HG02970 (cell line): ENCODE measurements around the gene ERP44.
"Not testable (repeated sequence)": the region's sequence is repeated elsewhere in the genome, so short reads cannot be mapped to it uniquely, and the experiment has no call there.

Experiments
- ATAC-seq: cut with Tn5 transposase; IDR thresholded peaks from one replicate; pipeline ENCODE4 v1.9.1; 2021; ENCODE audit warnings: mild to moderate bottlenecking, moderate library complexity, moderate number of reproducible peaks; ENCODE audit not compliant: unreplicated experiment, low FRiP score

The ERP44 gene

DNA sequence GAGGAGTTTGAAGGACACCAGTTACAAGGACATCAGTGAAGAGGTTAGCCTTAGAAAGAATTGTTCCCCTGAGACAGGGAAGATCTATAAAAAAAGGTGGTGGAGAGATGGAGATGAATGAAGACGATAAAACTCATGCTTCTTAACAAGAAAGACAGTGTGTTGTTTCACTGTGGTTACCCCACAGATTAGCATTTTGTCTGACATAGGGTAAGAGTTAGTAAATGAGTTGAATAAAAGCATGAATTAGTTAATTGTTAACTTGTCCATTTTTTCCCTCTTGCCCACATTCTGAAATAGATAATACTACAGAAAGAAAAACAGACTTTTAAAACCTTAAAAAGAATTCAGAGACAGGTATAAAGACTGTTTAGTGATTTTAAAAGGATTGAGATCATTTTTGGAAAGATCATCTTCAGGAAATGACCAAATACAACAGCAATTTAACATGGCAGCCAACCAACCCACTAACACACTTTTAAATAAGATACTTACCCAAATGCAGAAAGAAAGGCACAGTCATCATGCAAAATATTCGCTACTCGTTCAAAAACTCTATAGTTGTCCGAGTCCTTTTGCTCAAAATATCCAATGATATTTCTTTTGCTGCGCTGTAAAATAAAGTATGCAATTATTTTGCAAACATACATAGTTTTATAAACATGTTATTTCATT is 78.5 kb downstream of the ERP44 start:
- no peak for ATAC-seq

DNA sequence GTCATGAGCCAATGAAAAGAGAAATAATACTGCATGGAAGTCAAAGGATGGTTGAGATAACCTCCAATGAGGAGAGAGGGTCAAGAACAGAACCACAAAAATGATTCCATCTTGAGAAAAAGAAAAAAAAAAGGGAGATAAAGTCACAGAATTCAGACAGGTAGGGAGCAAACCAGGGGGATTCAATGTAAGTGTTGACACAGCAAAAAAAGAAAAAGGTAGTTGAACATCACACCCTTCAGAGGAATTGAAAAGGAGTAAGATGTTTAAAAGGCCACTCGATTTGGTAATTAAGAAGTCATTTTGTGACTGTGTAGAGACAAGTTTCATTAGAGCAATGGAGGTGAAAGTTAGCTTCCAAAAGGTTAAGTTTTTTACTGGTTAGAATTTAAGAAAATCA is 79.3 kb downstream of the ERP44 start:
- ATAC-seq, result no peak

DNA sequence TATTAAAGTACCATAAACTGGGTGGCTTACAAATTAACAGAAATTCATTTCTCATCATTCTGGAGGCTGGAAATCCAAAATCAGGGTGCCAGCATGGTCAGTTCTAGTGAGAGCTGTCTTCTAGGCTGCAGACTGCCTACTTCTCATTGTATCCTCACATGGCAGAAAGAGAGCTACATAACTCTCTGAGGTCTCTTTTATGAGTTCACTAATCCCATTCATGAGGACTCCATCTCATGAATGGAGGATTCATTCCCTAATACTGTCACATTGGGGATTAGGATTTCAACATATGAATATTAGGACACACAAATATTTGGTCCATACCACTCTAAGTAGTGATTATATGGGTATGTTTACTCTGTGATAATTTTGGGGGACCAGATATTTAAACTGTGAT is 84.0 kb downstream of the ERP44 start:
- no peak for ATAC-seq

DNA sequence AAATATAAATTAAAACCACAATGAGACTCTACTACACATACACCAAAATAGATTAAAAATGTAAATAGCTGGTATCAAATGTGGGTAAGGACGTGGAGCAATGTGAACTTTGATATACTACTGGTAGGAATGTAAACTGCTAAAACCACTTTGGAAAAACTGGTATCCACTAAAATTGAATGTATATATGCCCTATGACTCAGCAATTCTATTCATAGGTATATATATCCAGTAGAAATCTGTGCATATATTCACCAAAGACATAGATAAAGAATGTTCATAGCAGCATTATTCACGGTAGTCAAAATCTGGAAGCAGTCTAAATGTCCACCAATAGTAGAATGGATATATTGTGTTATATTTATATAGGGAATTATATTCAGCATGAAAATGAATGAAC is 85.2 kb downstream of the ERP44 start:
- ATAC-seq, result no peak

DNA sequence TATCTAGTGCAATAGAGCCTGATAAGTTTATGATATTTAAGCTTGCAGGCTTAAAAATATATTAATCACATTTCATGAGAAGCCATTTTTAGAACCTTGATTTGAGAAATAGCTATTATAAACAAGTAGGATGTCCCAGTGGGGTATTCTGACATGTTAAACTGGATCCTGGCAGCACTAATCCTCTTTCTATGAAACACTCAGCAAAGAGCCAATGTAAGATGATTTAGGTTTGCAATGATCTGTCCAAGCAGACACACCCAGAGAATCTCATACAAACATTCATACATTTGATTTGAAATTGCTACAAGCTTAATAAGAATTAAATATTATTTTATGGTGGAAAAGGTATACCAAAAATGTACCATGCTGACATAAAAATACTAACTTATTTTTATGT is 86.5 kb downstream of the ERP44 start:
- ATAC-seq, result no peak

DNA sequence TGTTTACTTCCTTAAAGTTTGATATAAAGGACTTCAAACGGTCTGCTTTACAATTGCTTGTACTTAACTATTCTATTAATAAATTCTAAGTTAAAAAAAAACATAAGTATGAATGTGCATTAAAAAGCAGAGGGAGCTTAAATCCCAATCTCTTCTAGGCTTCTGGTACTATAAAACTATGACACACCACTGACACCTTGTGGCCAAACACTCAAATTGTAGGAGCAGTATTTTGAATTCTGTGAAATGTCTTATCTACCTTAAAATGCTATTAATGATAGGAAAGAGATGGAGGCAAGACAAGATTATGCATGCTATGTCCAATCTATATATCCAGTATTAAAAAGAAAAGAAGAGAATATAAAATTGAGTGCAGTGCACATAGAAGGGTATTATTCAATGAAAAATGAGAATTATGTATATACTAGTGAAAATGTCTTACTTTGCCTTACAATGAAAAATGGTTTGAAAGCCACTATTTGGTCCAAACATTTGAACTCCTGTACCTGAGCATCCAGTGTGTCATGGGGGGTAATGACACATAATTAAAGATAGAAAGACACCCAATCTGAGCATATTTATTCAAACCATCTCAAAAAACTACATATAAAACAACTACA is 87.6 kb downstream of the ERP44 start:
- no peak for ATAC-seq

DNA sequence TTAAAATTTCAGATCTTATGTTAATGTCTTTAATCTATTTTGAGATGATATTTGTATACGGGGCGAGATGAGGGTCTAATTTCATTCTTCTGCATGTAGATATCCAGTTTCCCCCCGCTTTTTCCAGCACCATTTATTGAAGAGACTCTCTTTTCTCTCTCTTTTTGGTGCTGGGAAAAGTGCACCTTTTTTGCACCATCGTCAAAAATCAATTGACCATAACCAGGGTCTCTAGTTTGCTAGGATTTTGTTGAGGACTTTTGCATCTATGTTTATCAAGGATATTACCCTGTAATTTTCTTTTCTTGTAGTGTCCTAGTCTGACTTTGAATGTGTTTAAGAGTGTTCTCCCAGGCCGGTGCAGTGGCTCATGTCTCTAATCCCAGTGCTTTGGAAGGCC is 99.0 kb downstream of the ERP44 start:
- ATAC-seq, result no peak

DNA sequence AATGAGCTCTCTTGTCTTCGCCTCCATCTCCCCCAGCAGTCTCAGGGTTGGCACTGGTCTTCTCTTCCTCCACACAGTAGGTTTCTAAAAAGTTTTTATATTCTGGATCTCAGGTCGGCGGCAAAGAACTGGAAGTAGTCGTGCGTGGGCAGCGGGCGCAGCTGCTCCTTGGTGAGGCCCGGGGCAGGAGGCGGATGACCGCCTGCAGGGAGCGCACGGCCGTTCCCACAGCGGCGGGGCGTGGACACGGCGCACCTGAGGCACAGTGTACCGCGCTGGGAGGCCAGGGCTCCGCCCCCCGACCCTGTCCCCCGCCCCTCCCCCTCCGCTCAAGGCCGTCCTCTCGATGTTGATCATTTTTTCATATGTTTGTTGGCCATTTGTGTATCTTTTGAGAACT is 99.9 kb downstream of the ERP44 start:
- no peak for ATAC-seq

DNA sequence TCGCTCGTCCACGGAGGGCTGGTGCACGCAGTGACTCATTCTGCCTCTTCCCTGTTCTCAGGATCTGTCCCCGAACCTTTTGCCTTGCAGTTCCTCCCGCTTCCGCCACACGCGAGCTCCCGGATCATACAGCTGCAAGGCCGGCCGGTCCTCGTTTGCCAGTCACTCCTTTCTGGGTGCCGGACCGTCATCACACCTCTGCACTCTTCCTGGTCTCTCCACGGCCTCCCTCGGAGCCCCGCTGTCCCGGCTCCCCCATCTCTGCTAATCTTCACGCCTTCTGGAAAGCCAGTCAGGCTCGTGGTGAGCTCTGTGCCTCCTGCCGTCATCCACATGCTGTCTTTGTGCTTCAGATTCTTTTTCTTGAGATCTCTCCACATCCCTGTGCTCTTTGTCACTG is 100.5 kb downstream of the ERP44 start:
- ATAC-seq, result no peak

DNA sequence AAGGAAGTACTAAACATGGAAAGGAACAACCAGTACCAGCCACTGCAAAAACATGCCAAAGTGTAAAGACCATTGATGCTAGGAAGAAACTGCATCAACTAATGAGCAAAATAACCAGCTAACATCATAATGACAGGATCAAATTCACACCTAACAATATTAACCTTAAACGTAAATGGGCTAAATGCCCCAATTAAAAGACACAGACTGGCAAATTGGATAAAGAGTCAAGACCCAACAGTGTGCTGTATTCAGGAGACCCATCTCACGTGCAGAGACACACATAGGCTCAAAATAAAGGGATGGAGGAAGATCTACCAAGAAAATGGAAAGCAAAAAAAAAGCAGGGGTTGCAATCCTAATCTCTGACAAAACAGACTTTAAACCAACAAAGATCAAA is 108.3 kb downstream of the ERP44 start:
- not testable (repeated sequence) for ATAC-seq

DNA sequence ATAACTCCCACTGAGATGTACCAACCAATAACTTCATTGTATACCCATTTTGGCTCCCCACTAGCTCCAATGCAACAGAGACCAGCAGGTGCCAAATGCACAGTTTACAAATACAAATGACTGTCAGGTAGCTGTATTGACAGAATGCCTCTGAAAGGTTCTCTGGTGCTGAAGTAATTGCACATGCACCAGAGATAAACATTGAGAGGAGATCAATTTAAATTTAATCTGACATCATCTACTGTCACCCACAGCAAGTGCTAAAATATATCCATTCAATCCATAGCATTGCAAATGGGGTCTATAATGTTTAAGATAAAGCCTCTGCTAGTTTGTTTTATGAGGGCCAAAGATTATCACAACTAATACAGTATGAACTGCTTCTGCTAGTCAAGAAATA is 112.2 kb downstream of the ERP44 start:
- no peak for ATAC-seq

DNA sequence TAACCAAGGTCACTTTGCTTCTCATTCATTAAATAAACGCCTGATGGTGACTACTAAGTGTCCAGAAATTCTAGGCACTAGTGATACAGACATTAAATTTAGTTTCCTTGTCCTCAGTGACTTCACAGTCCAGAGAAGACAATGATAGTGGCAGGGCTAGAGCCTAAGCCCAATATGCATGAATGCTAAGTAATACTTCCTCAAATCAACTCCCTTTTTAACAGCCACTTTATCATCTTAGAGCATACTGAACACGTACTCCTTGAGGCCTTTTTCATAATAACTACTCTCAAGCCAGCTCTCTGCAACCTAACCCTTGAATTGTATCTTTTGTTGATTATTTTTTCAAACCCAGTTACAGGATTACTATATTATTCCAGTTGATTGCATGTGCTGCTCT is 118.2 kb downstream of the ERP44 start:
- no peak for ATAC-seq

DNA sequence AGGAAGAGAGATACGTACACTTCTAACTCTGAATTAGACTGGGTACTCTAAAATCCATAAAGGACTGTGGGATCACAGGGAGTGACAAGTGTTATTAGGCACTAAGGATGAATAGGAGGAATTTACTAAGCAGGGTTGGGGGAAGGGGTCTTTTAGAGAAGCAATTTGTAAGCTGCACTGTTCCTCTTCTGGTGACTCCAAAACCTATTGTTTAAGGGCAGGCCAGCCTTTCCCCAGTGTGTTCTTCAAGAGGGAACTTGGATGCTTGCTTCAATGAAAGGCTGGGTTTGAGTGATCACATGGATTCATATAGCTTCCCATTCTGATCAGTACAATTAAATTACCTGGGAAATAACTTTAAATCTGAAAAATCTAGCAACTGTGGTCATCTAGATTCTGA is 120.6 kb downstream of the ERP44 start:
- ATAC-seq, result no peak

DNA sequence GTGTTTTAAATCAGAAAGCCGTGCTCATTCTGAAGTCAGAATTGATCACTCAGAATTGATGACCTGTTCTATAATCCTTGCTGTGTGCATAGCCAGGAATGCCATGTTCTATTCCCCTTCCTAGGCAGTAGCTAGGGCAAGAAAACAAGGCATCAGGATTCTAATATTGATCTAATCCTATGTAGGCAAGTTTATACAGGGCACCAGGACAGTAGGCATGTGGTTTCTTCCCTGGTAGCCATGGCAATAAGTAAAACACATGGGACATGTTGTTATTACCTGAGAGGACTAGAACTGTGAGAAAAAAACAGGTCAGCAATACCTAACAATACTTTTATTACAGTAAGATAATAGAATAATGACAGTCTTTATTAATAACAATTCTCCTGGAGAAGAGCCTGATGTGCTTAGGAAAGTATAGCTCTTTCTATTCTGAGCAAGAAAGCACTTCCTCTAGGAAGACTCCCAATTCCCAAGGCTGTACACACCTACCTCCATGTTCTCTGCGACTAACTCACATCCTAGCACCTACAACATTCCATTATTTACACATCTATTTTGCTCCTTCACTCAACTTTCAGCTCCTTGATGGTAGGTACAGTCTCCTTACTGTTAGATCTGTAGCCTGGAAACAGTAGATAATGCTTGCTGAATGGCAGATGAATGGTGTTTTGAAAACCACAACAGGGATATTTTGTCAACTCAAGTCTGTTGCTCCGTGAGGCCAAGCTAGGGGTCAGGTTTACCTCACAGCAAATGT is 121.6 kb downstream of the ERP44 start:
- no peak for ATAC-seq

DNA sequence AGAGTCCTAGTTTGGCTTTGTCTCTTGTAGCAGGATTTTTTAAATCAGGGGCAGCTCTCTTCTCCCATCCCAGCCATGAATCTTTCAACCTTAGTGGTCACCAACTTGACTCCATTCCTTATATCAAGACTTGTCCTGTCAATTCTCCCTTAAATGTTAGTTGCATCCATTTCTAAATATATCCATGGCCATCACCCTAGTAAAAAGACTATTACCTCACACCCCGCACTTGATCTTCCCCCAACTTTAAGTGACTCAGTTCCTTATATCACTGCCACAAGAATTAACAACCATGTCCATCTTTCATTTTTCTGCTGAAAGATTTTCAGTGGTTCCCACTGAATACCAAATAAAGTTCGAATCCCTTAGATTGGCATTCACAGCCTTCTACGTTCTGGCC is 125.3 kb downstream of the ERP44 start:
- ATAC-seq, result no peak

DNA sequence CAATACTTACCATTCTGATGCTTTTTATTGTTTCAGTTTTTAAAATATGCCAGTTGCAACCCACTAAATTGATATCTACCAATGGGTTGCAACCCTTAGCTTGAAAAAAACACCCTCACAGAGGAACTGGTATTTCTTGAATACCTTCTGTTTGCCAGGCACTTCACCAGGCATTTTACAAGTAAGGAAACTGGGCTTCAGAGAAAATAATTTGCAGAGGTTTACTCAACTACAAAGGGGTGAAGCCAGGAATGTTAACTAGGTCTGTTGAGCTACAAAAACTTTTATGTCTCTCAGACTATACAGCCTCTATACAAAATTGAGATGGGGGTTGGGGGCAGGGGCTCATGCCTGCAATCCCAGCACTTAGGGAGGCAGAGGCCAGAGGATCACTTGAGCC is 127.4 kb downstream of the ERP44 start:
- ATAC-seq, result no peak

DNA sequence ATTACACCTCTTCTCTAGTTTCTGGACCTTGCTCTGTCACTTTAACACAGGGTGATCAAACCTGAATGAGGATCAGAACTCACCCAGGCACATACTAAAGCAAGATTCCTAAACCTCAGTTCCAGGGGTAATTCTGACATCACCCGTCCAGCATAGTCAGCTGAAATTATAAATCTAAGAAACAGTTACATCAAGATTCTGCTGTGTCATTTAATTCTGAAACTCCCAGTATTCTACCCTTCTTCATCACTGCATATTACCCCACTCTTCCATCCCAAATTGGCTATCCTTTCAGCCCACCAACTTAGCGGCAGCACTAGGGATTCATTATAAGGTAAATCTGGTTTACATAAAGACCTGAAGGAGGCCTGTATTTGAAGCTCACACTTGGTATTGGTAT is 128.3 kb downstream of the ERP44 start:
- ATAC-seq, result no peak

DNA sequence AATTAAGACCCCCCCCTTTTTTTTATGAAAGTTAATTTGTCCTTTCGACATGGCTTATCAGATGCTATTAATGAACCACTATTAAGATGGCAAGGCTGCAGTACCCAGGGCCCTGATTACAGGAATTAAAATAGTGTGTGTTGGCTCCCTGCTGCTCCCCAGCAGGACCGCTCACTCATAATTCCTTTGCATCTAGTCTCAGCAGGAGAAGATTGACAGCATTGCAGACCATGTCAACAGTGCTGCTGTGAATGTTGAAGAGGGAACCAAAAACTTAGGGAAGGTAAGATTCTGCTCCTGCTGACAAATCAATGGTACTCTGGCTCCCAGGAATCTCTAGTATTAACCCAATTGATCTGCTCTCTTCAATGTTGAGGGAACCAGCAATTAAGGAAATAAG is 131.3 kb downstream of the ERP44 start:
- ATAC-seq, result no peak

DNA sequence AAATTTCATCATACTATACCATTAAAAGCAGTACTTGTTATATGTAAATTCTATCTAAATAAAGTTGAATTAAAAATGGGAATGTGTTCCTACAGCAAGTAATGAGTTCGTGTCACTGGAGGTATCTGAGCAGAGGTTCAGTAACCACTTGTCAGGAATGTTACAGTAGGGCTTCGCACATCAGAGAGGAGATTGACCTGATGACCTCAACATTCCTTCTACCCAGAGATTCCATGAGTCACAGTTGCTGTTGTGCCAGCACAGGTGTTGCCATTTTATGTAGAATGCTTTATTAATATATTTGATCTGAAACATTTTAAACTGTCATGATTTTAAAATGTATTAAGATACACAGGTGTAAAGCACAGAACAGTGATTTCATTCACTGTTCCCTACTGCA is 132.1 kb downstream of the ERP44 start:
- ATAC-seq, result no peak

DNA sequence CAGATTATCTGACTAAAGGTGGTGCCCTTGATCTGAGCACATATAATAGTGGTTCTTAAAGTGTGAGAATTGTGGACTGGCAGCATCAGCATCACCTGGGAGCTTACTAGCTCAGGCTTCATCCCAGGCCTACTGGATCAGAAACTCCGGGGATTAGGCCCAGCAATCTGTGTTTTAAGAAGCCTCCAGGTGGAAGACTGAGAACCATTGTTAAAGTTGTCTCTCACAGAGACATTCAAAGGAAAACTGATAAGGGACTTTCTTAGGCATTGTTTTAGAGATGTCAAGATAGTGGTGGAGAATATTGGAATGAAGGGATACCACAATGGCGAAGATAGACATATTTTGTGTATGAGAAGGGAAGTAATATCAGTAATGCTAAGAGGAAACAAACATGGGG is 132.8 kb downstream of the ERP44 start:
- ATAC-seq, result no peak

DNA sequence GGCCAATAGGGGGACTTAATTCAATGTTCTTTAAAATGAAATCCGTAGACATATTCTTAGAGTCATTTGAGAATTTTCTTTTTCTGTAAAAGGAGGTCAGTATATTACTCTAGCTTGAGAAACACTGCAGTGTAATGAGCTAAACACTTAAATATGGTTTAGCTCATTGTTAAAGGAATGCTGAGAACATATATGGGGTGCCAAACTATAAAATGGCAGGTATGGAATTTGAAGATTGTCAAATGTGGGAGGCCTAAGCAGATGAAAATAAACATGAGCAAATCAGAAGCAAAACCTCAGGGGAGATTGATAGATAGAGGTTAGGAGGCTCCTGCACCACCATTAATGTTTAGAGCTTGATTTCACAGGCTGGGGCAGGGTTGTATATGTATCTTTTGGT is 134.5 kb downstream of the ERP44 start:
- no peak for ATAC-seq

DNA sequence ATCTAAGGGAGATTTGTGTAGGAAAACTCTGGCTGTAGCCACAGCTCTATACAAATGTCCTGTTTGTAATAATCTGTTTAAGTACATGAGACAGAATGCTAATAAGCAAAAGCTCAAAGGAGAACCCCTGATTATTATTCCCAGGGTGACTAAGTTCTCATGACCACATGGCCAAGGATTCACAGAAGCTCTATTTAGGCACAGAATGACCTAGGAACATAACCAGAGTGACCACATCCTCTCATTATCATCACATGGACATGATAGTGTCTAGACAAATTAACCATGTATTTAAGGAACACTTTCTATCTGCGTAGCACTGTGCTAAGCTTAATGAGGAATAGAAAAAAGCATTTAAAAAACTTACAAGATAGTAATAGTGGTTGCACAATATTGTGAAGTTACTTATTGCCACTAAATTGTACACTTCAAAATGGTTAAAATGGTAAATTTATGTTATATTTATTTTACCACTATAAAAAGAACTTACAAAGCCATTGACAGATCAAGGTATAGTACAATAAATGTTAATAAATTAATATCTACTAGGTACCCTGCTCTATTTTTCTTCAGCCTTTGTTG is 136.0 kb downstream of the ERP44 start:
- ATAC-seq, result no peak
